Suprapubic skin (tissue), 4 donors: Measurements from ENCODE around the gene PFDN4. TPM values are rescaled to one million over a fixed set of nuclear protein-coding genes. Genes with fewer than 3 reads are reported as not detected.

Experiments used
- DNase-seq, 2 donors: peaks; one replicate each; pipeline ENCODE4 v3.0.0-alpha.2; 2019; ENCODE audit warnings: low spot score in 2 of 2
- H3K27ac ChIP-seq: fragments of 200-600 bp; sonication (generic); one replicate; pipeline ENCODE4 v1.5.1; 2019
- H3K27me3 ChIP-seq: fragments of 200-600 bp; sonication (generic); one replicate; pipeline ENCODE4 v1.5.1; 2019
- H3K36me3 ChIP-seq: fragments of 200-600 bp; sonication (generic); one replicate; pipeline ENCODE4 v1.5.1; 2019
- H3K4me1 ChIP-seq: fragments of 200-600 bp; sonication (generic); one replicate; pipeline ENCODE4 v1.5.1; 2019
- H3K4me3 ChIP-seq: fragments of 200-600 bp; sonication (generic); one replicate; pipeline ENCODE4 v1.5.1; 2019; ENCODE audit warnings: mild to moderate bottlenecking
- H3K9me3 ChIP-seq: fragments of 200-600 bp; sonication (generic); one replicate; pipeline ENCODE4 v1.5.1; 2019
- EP300 ChIP-seq: sonication (generic); formaldehyde crosslinking; IDR thresholded peaks from one replicate; pipeline ENCODE4 v1.6.1; 2017; ENCODE audit warnings: antibody characterized with exemption
- POLR2A ChIP-seq, 2 donors: fragments of 450-650 bp; IDR thresholded peaks; one replicate each; pipeline ENCODE4 v1.6.1; 2017; ENCODE audit warnings: antibody characterized with exemption in 2 of 2, mild to moderate bottlenecking in 2 of 2, moderate library complexity in 2 of 2
- POLR2AphosphoS5 ChIP-seq, 3 donors: sonication (generic); formaldehyde crosslinking; IDR thresholded peaks; one replicate each; pipeline ENCODE4 v1.6.1; 2017; ENCODE audit warnings: antibody characterized with exemption in 3 of 3
- WGBS: methylation state at CpG from one replicate; pipeline ENCODE4 v1.1.5; 2018; 5-methylcytosine and 5-hydroxymethylcytosine counted together
- total RNA-seq, 4 donors: library from RNA; depleted of rRNA; stranded (reverse); fragments of >200 nt; gene quantifications; one replicate each; pipeline ENCODE4 v1.1.0, GENCODE V29; 2016
- TF ChIP-seq, protein P1 (sequence below), 2 donors: fragments of 200-600 bp in 1 of 2; fragments of 450-650 bp in 1 of 2; sonication (generic) in 1 of 2; IDR thresholded peaks; one replicate each; pipeline ENCODE4 v1.5.1; 2016 to 2019; ENCODE audit warnings: antibody characterized with exemption in 2 of 2, mild to moderate bottlenecking in 1 of 2, moderate library complexity in 1 of 2

The PFDN4 gene
- total RNA-seq, 4 donors from 2014 or later = 33.2 to 48.7 (median 42.0) TPM

DNA sequence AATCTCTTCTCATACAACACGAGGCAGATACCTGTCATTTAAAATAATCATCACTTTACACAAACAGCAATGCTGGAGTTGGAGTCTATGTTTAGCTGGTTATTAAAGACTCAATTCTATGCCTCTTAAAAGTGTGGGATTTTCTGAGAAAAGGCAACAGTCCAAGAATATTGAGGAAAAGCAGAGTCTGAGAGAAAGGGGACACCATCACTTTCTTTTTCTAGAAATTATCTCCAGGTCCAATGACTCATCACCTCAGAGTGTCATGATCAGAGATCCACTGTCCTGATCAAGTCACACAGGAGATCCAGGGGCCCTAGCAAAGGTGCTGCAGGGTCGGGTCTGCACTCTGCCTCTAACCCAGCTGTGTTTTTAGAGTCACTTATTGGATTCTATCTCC is 42.1 kb upstream of the PFDN4 start:
- whole genome bisulfite sequencing = 41% methylated on average over 2 of the region's 2 CpGs
- peaks cover 33% of the 10 kb centered on the region for H3K27me3 ChIP-seq
- no peak overlapping the region for H3K4me3 ChIP-seq
- H3K27ac ChIP-seq = no peak overlapping the region
- no peak for DNase-seq
- H3K4me1 ChIP-seq = no peaks in the 10 kb centered on the region
- no peaks in the 10 kb centered on the region for H3K9me3 ChIP-seq
- TF ChIP-seq, protein P1, sequence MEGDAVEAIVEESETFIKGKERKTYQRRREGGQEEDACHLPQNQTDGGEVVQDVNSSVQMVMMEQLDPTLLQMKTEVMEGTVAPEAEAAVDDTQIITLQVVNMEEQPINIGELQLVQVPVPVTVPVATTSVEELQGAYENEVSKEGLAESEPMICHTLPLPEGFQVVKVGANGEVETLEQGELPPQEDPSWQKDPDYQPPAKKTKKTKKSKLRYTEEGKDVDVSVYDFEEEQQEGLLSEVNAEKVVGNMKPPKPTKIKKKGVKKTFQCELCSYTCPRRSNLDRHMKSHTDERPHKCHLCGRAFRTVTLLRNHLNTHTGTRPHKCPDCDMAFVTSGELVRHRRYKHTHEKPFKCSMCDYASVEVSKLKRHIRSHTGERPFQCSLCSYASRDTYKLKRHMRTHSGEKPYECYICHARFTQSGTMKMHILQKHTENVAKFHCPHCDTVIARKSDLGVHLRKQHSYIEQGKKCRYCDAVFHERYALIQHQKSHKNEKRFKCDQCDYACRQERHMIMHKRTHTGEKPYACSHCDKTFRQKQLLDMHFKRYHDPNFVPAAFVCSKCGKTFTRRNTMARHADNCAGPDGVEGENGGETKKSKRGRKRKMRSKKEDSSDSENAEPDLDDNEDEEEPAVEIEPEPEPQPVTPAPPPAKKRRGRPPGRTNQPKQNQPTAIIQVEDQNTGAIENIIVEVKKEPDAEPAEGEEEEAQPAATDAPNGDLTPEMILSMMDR (IDR thresholded peaks at IDR 0.05) = no peak
- TF ChIP-seq POLR2A (IDR thresholded peaks at IDR 0.05) (no peak), EP300 (no peak), POLR2AphosphoS5 (IDR thresholded peaks at IDR 0.05) (no peak)
- H3K36me3 ChIP-seq = no peaks in the 10 kb centered on the region

DNA sequence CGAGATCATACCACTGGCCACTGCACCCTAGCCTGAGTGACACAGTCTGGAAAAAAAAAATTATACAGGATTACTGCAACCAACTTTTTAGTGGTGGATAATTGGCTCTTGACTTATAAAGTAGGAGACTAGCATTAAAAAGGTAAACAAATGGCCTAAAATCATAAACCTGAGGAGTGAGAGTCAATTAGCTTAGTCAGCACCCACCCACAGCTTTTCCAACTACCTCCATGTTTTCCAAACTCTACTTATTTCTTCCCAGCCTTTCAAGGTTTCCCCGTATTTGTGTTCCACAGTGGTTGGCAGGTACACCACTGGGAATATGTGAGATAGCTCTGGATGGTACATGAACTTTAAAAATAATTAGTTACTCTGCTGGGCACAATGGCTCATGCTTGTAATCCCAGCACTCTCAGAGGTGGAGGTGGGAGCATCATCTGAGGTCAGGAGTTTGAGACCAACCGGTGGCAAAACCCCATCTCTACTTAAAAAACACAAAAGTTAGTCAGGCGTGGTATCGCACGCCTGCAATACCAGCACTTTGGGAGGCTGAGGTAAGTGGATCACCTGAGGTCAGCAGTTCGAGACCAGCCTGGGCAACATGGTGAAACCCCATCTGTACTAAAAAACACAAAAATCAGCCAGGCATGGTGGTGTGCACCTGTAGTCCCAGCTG is 40.8 kb upstream of the PFDN4 start:
- H3K27ac ChIP-seq = no peak overlapping the region
- no peaks in the 10 kb centered on the region for H3K36me3 ChIP-seq
- H3K27me3 ChIP-seq = peaks cover 46% of the 10 kb centered on the region
- H3K9me3 ChIP-seq = no peaks in the 10 kb centered on the region
- 93% methylated on average over 7 of the region's 7 CpGs for WGBS
- no peaks in the 10 kb centered on the region for H3K4me1 ChIP-seq
- H3K4me3 ChIP-seq = no peak overlapping the region
- DNase-seq = no peak
- TF ChIP-seq EP300 (no peak), POLR2A (IDR thresholded peaks at IDR 0.05) (no peak), POLR2AphosphoS5 (IDR thresholded peaks at IDR 0.05) (no peak)
- TF ChIP-seq, protein P1 (IDR thresholded peaks at IDR 0.05) = no peak

DNA sequence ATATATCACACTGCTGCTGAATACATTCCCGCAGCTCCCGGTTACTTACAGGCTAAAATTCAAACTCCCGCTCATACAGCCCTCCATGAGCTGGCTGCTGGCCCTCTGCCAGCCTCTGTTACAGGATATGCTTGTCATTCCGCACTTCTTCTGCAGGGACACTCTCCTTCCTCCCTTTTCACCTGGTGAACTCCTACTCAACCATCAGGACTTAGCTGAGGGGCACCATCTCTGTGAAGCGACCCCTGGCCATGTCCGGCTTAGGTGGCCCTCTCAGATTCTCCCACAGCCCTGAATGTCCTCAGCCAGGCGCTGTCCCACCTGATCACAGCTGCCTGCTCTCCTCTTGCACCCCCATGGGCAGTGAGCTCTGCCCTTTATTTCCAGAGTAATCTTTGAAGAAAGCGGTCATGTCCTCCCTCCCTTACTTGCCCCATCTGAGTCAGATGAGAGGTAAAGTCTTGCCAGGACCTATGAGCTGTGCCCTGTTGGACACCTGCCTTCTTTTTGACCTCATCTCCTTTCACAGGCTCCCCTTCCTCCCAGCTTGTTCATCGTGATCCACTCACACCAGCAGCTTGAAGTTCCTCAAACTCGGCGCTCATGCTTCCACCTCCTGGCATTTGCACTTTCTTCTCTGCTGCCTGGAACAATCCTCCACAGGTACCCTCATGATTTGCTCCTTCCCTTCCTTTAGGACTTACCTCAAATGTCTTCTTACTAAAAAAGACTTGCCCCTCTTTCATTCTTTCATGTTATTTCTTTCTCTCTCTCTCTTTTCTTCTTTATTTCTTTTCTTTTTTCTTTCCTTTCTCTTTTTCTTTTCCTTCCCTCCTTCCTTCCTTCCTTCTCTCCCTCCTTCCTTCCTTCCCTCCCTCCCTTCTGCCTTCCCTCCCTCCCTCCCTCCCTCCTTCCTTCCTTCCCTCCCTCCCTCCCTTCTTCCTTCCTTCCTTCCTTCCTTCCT is 39.7 kb upstream of the PFDN4 start:
- no peak overlapping the region for H3K4me3 ChIP-seq
- no peak for DNase-seq
- peaks cover 7% of the 10 kb centered on the region for H3K4me1 ChIP-seq
- no peaks in the 10 kb centered on the region for H3K9me3 ChIP-seq
- peaks cover 57% of the 10 kb centered on the region for H3K27me3 ChIP-seq
- no peak overlapping the region for H3K27ac ChIP-seq
- WGBS = 76% methylated on average over 11 of the region's 11 CpGs
- TF ChIP-seq POLR2AphosphoS5 (IDR thresholded peaks at IDR 0.05) (no peak), EP300 (no peak), POLR2A (IDR thresholded peaks at IDR 0.05) (no peak)
- TF ChIP-seq, protein P1 (IDR thresholded peaks at IDR 0.05) = no peak
- H3K36me3 ChIP-seq = no peaks in the 10 kb centered on the region

DNA sequence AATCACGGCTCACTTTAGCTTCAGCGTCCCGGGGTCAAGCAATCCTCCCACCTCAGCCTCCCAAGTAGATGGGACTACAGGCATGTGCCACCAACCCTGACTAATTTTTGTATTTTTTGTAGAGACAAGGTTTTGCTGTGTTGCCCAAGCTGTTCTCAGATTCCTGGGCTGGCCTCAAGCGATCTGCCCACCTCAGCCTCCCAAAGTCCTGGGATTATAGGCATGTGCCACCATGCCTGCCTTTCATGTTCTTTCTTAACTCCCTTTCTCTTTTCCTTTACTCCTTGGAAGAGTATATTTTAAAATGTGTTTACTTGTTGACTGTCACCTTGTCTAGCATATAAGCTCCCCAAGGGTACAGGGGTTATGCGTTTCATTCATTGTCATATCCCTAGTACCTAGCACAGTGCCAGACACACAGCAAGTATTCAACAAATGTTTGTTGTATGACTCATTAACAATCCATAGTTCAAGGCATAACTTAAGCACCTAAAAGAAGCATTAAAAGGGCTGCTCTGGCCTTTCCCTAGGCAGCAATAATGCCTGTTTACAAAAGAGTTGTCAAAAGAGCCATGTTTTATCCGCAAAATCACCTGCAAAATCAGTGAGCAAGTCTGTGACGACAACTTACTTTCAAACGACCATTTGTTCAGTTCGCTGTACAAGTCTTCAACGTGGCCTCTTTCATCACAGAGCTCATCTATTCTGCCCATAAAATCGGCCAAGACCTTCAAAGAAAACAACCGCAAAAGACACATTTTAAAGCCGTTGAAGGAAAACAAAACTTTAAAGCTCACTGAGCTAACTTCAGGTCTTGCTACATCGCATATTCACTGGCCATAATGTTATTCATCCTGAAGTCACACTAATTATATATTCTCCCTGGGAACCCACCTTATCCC is 38.7 kb upstream of the PFDN4 start:
- H3K9me3 ChIP-seq = no peaks in the 10 kb centered on the region
- DNase-seq = no peak
- 83% methylated on average over 14 of the region's 14 CpGs for WGBS
- peaks cover 17% of the 10 kb centered on the region for H3K4me1 ChIP-seq
- H3K27me3 ChIP-seq = peaks cover 62% of the 10 kb centered on the region
- no peaks in the 10 kb centered on the region for H3K36me3 ChIP-seq
- TF ChIP-seq, protein P1 (IDR thresholded peaks at IDR 0.05) = no peak
- TF ChIP-seq EP300 = no peak
- TF ChIP-seq POLR2AphosphoS5 (IDR thresholded peaks at IDR 0.05) = no peak
- TF ChIP-seq POLR2A (IDR thresholded peaks at IDR 0.05) = no peak
- no peak overlapping the region for H3K27ac ChIP-seq
- no peak overlapping the region for H3K4me3 ChIP-seq
